ENCODE measurements around the gene ARHGEF25. TPM values are rescaled to one million over a fixed set of nuclear protein-coding genes. Genes with fewer than 3 reads are reported as not detected.

ARHGEF25 gene
- total and polyA plus RNA-seq, 2 of the 4 experiments (the other 2 are of a cell fraction): 6.3 to 17.9 TPM

DNA sequence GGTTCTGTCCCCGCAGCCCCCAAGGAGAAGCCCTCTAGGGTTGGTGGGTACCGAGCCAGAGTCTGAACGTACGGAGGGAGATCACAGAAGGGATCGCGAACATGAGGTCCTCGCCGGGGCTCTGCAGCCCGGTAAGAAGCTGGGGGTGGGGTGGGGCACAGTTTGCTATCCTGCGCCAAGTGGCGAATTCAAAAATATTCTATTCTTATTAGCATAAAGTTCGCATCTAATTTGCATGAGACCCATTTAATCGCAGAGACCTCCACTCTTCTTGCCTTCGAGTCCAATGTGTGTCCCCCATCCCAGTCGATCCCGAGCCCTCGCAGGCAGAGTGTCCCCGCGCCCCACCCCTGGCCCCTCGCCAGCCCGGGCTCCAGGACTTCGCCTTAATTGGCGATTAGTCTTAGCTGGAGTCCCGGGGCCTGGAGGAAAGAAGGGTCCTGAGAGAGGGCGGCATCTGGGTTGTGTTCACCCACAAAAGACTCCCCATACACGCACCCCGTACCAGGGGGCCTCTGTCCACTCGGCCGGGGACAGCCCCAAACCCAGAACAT, 604 bp upstream of the ARHGEF25 start:
- Histone ChIP-seq H2AFZ (replicated peaks; ENCODE audit: low read length, poor library complexity) (peak overlapping the region; percentile 92), H4K5ac (ENCODE audit: low read depth, low read length) (peak overlapping the region; percentile 99), H3K36me3 (ENCODE audit: control insufficient read depth, insufficient read depth, low read length) (peaks cover 28% of the 10 kb centered on the region), H4K91ac (ENCODE audit: insufficient read depth, low read depth, low read length) (peak overlapping the region; percentile 72), H3K27ac (ENCODE audit: insufficient read depth, low read length) (peak overlapping the region; percentile 85), H3K4me1 (ENCODE audit: control insufficient read depth, insufficient read depth, low read length) (peaks cover 4% of the 10 kb centered on the region), H2AK9ac (replicated peaks; ENCODE audit: low read depth, low read length, poor library complexity) (peak overlapping the region; percentile 89), H3K79me1 (ENCODE audit: low read depth in 1 of 2, low read length in 2 of 2) (peaks cover 2 to 19% of the 10 kb centered on the region in 2 experiments), H3K9ac (ENCODE audit: low read depth, low read length) (peak overlapping the region; percentile 71), H3K23ac (ENCODE audit: low read depth, low read length) (0 out of 2 replicates have a peak overlapping the region, but pooled peaks have one; percentile 15), H3K4me2 (ENCODE audit: low read depth, low read length) (peak overlapping the region; percentile 94), H3K56ac (ENCODE audit: extremely low read depth, insufficient read depth, low read length) (no peak overlapping the region), H3K18ac (ENCODE audit: low read depth, low read length) (peak overlapping the region; percentile 93), H4K8ac (ENCODE audit: low read depth in 2 of 2, low read length in 2 of 2) (peak overlapping the region; percentile 93 to 97; a peak in 3 of 4 replicates), H2AK5ac (ENCODE audit: low read depth, low read length) (peak overlapping the region; percentile 75), H2BK15ac (ENCODE audit: low read depth, low read length) (no peak overlapping the region; the same call in 2 of the 3 replicates), H3K4me3 (ENCODE audit: insufficient read depth, low read depth, low read length) (peak overlapping the region; percentile 79), H3K4ac (ENCODE audit: low read depth, low read length) (peak overlapping the region; percentile 91), H3K9me3 (ENCODE audit: control insufficient read depth, insufficient read depth, low read length) (no peaks in the 10 kb centered on the region), H2BK20ac (ENCODE audit: low read depth, low read length) (no peak overlapping the region), H2BK120ac (ENCODE audit: low read depth, low read length) (peak overlapping the region; percentile 73), H3K9me1 (ENCODE audit: insufficient read depth, low read length) (peaks cover 11% of the 10 kb centered on the region; the same call in 1 of the 2 replicates), H3K14ac (replicated peaks; ENCODE audit: low read depth, low read length) (peak overlapping the region; percentile 88), H2BK5ac (ENCODE audit: low read depth, low read length, poor library complexity, severe bottlenecking) (peak overlapping the region; percentile 49), H3K27me3 (ENCODE audit: control insufficient read depth, insufficient read depth, low read length) (no peaks in the 10 kb centered on the region), H4K20me1 (ENCODE audit: insufficient read depth, low read length) (no peaks in the 10 kb centered on the region)
- WGBS, 2 experiments (ENCODE audit: extremely low coverage in 2 of 2, insufficient read length in 1 of 2): 10% methylated on average over 2 of the region's 29 CpGs; no CpG with 5 or more reads in 1 of the 2 experiments
- no peak for ATAC-seq (ENCODE audit: low read depth)
- in situ Hi-C loops (cut with MboI; ENCODE audit: low sequenced_read_pairs) (no loop called here), intact Hi-C loops (cut with micrococcal nuclease) (no loop called here), dilution Hi-C loops (cut with HindIII; ENCODE audit: low sequenced_read_pairs, unreplicated experiment) (no loop called here)
- CTCF ChIA-PET: interaction anchor here (1.5 kb wide), 1 partner anchor 27 kb away, joined by 3 read pairs; no protein-coding TSS in a partner anchor
- POLR2A ChIA-PET (ENCODE audit: unreplicated experiment): interaction anchor here (0.6 kb wide), 1 partner anchor 11 kb away, joined by 3 read pairs; no protein-coding TSS in a partner anchor
- no peak for DNase-seq
- no TSS peak for BruUV-seq (replicated peaks)
- TF ChIP-seq, protein P1, sequence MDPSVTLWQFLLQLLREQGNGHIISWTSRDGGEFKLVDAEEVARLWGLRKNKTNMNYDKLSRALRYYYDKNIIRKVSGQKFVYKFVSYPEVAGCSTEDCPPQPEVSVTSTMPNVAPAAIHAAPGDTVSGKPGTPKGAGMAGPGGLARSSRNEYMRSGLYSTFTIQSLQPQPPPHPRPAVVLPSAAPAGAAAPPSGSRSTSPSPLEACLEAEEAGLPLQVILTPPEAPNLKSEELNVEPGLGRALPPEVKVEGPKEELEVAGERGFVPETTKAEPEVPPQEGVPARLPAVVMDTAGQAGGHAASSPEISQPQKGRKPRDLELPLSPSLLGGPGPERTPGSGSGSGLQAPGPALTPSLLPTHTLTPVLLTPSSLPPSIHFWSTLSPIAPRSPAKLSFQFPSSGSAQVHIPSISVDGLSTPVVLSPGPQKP (IDR thresholded peaks at IDR 0.05; ENCODE audit: borderline replicate concordance, low read depth, low read length): no peak
- no peak for TF ChIP-seq RFX5 (IDR thresholded peaks at IDR 0.05; ENCODE audit: low read depth, low read length)
- TF ChIP-seq MAZ (IDR thresholded peaks at IDR 0.05; ENCODE audit: borderline replicate concordance, low read depth, low read length): no peak
- TF ChIP-seq, protein P2, sequence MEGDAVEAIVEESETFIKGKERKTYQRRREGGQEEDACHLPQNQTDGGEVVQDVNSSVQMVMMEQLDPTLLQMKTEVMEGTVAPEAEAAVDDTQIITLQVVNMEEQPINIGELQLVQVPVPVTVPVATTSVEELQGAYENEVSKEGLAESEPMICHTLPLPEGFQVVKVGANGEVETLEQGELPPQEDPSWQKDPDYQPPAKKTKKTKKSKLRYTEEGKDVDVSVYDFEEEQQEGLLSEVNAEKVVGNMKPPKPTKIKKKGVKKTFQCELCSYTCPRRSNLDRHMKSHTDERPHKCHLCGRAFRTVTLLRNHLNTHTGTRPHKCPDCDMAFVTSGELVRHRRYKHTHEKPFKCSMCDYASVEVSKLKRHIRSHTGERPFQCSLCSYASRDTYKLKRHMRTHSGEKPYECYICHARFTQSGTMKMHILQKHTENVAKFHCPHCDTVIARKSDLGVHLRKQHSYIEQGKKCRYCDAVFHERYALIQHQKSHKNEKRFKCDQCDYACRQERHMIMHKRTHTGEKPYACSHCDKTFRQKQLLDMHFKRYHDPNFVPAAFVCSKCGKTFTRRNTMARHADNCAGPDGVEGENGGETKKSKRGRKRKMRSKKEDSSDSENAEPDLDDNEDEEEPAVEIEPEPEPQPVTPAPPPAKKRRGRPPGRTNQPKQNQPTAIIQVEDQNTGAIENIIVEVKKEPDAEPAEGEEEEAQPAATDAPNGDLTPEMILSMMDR (conservative IDR thresholded peaks at IDR 0.05; ENCODE audit: low read depth, low read length): no peak
- TF ChIP-seq BHLHE40 (IDR thresholded peaks at IDR 0.05; ENCODE audit: low read depth, low read length): no peak
- no peak for TF ChIP-seq MAFK (IDR thresholded peaks at IDR 0.05; ENCODE audit: low read depth, low read length)
- no peak for TF ChIP-seq POLR2A (IDR thresholded peaks at IDR 0.05; ENCODE audit: low read depth, low read length)
- TF ChIP-seq CHD1 (IDR thresholded peaks at IDR 0.05; ENCODE audit: low read depth, low read length): no peak
- TF ChIP-seq NFE2L2 (IDR thresholded peaks at IDR 0.05; ENCODE audit: low read depth, low read length): no peak
- TF ChIP-seq SMC3 (IDR thresholded peaks at IDR 0.05; ENCODE audit: low read depth, low read length): no peak
- no peak for TF ChIP-seq MXI1 (IDR thresholded peaks at IDR 0.05; ENCODE audit: borderline replicate concordance, low read depth, low read length)
- no peak for TF ChIP-seq RCOR1 (IDR thresholded peaks at IDR 0.05; ENCODE audit: insufficient replicate concordance, low read length)
- TF ChIP-seq RAD21 (IDR thresholded peaks at IDR 0.05; ENCODE audit: low read length): no peak
- TF ChIP-seq, protein P3, sequence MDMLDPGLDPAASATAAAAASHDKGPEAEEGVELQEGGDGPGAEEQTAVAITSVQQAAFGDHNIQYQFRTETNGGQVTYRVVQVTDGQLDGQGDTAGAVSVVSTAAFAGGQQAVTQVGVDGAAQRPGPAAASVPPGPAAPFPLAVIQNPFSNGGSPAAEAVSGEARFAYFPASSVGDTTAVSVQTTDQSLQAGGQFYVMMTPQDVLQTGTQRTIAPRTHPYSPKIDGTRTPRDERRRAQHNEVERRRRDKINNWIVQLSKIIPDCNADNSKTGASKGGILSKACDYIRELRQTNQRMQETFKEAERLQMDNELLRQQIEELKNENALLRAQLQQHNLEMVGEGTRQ (IDR thresholded peaks at IDR 0.05; ENCODE audit: low read depth, low read length): no peak
- TF ChIP-seq CEBPB (IDR thresholded peaks at IDR 0.05; ENCODE audit: low read depth, low read length): no peak

All from IMR-90 (cell line).